ENCODE results near the gene HAT1.
"Not testable (repeated sequence)": the region's sequence is repeated elsewhere in the genome, so short reads cannot be mapped to it uniquely, and the experiment has no call there.

The HAT1 gene, protein sequence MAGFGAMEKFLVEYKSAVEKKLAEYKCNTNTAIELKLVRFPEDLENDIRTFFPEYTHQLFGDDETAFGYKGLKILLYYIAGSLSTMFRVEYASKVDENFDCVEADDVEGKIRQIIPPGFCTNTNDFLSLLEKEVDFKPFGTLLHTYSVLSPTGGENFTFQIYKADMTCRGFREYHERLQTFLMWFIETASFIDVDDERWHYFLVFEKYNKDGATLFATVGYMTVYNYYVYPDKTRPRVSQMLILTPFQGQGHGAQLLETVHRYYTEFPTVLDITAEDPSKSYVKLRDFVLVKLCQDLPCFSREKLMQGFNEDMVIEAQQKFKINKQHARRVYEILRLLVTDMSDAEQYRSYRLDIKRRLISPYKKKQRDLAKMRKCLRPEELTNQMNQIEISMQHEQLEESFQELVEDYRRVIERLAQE

DNA sequence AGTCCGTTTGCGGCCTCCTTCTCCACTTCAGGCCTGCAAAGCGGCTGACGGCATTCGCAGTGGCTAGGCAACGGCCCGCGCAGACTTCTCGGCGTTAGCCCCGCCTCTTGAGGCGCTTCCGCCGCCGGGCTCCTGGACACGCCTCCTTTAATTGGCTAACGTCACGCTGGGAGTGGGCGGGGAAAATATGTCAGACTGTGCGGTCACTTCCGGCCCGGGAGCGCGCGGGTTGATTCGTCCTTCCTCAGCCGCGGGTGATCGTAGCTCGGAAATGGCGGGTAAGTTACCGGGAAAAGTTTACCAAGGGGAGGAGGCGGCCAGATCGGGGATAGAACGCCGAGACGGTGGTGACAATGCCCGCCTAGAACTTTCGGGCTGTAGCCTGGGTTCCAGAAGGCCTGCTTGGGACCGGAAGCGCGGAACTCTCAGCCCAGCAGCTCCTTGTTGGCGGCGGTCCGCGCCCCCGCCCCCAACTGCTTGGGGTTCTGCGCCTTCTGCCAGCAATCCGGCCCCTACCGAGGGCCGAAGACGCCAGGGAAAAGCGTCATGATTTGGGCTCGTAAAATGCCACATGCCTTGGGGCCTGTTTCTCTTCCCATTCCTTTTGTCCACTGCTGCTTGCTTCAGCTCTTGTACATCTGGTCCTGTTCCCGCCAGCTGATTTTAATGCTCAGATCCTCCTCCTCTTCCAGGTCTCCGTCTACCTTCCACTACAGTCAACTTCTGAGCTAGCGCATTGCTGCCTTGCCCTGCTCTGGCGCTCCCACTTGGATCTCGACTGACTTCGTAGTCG is at the start of gene HAT1:
Gene HAT1, plus strand, starts transcription at position 232 of the 793 bp plus-strand sequence. Its CDS starts 40 bp downstream, at position 272.
- peak; percentile 98 to 99 for DNase-seq

DNA sequence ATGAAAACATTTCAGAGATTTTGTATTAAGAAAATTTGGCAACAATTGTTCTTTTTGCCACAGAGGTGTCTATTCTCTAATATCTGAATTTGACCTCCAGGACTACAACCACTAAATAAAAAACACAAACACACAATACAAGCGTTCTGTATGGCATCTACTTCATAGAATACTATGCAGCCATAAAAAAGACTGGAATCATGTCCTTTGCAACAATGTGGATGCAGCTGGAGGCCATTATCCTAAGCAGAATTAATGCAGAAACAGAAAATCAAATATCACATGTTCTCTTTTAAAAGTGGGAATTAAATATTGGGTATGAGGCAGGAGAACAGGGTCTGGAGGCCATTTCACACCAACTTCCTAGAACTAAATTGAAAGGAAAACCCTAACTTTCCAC is 47.7 kb upstream of the HAT1 start:
- DNase-seq = no peak

DNA sequence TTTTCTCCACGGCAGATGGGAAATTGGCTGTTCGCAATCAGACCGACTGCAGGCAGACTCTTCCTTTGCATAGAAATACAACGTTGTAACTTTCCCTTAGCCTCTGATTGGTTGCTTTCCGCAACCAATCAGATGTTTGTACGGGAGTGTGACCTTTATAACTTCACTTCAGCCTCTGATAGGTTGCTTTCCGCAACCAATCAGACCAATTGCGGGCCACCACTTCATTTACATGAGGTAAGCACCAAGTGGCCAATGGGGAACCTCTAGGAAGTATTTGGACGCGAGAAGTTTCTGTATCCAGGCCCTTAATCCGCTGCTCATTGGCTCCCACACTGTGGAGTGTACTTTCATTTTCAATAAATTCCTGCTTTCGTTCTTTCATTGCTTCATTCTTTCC is 47.3 kb upstream of the HAT1 start:
- DNase-seq = no peak

DNA sequence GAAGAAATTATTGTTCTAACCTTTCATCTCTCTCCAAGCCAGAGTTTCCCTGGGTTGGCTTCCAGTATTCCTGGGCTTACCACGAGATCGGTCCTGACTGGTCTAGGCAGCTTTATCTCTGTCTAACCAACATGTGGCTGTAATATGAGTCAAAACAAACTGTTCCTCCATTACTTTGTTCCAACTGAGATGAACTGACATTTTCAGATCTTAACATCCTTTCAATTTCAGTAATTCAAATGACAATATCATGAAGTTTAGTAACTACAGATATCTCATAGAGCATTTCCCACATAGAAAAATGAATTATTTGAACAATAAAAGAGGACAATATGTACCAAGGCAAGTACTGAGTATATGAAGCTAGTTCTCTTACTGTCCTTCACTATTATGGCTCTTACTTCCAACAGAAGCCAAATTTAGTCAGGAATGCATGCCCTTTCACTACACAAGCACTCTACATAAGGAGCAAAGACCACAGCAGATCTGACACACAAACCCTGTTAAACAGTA is 43.7 kb upstream of the HAT1 start:
- DNase-seq = no peak

DNA sequence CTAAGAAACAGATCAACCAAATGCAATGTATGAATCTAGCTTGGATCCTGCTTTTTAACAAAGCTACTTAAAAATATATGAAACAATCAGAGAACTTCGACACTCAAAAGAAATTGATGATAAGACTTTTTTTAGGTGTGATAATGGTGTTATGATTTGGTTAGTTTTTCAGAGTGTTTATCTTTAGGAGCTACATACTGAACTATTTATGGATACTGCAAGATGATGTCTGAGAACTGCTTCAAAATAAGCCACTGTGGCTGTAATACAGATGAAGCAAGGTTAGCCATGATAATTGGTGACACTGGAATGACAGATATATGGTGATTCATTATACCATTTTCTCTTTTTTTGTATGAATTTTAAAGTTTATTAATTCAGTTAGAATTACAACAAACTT is 42.4 kb upstream of the HAT1 start:
- DNase-seq = no peak

DNA sequence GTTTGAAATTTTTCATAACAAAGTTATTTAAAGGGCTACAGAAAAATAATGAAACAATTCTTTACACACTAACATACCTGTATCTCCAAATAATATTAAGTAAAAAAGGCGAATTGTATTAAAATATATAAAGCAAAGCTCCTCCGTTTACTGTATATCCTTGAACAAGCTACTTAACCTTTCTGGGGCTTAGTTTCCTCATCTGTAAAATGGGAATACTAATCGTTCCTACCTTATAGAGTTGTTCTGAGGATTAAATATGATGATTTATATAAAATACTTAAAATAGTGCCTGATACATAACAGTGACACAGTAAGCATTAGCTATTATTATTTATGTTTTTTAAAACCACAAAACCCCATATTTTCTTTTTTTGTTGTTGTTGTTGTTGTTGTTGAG is 41.5 kb upstream of the HAT1 start:
- DNase-seq = no peak

DNA sequence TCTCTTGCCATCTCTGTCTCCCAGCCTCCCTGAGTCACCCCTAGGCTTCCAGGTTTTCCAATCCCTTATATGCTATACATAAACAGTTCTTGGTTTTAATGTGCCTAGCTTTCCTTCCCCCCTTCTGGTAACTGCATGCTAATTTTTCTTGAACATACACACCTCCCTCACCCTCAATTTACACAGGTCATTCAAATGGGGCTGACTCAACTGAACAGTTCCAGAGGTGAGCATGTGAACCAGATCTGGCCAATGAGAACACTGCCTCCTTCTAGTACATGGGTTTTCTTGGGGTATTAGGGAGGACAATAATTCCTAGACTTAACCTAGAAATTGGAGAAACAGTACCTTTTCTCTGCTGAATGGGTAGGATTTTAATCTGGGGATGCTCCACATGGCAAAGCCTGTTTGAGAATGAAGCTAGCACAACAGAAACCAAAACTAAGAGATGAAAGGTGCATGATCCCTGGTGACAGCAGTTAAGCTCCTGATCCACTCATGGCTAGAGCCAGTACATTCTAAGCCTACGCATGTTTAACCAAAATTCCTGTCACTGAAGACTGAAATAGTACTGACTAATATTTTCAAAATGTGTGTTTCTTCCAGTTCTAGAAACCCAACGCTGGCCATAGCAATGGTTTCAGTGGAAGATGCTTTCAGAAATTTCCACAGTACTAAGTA is 40.0 kb upstream of the HAT1 start:
- no peak for DNase-seq

DNA sequence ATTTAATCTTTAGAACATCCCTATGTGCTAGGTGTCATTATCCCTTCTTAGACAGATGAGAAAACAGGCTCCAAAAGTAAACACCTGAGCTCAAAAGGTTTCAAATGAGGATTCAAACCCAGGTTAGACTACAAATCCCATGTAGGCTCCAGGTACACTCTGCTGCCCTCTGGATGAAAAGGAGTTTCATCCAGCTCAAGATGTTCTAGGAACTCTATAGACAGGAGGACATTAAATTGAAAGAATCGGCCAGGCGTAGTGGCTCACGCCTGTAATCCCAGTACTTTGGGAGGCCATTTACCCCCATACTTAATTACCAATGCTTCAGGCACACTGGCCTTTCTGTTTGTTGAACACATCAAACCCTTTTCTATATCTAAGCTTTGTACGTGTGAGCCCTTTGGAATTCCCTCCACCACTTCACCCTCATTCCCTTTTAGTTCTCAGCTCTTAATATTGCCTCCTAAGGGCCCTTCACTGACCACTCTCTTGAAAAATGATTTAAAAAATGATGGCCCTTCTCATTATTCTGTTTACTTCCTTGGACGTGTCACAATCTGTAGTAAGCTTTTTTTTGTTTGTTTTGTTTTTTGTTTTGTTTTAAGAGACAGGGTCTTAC is 38.9 kb upstream of the HAT1 start:
- no peak for DNase-seq

DNA sequence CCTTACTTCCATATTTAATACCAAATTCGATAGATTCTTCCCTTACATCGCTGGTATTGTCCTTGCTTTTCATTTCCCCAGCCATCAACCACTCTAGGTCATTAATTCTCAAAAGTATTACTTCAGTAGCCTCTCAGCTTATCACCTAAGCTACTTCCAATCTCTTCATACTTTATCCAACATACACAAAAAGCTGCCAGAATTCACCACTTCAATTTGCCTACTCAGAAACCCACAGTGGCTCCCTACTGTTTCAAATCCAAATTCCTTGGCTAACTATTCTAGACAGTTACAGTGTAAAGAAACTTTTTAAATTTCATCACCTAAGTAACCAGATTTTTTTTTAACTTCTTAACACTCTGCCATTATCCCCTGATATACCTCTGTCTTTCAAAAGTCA is 32.9 kb upstream of the HAT1 start:
- DNase-seq = no peak

DNA sequence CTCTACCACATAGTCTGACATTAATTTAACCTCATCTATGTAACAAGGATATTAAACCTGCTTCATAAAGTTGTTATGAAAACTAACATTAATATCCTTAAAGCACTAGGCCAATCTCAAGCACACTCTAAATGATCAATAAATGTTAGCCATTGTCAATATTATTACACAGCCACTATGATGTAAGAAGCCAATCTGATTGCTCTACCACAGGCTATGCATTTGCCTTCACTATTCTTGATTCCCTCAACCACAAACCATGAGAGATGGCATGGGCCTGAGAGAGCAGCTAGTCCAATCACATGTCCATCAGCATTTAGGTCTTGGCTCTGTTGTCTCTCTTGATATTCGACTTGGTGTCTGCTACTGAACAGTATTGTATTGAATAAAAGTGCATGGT is 32.5 kb upstream of the HAT1 start:
- no peak for DNase-seq

DNA sequence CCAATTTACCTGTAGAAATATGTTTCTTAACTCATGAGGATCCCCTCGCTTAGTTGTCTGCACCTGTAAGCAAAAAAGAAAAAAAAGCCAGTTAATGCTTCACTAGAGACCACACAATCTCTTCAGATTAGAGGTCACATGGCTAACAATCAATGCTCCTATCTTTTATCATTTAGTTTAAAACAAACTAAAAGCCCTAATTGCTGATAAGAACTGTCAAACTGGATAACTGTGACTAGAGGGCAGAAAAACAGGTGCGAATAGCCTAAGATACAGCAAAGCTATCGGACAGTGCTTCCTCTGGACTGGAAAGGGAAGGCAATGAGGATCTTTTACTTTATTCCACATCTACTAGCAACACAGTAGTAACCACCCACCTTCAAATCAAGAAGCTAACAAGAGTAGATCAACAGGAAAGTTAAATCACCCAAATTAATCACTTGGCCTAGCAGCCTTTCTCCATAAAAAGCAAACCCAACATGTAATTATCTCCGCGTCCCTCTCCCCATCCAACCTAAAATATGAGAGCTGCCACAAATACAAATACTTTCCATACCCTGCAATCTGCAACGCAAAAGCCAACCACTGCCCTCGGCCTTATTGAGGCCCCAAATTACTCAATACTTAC is 29.0 kb upstream of the HAT1 start:
- no peak for DNase-seq

DNA sequence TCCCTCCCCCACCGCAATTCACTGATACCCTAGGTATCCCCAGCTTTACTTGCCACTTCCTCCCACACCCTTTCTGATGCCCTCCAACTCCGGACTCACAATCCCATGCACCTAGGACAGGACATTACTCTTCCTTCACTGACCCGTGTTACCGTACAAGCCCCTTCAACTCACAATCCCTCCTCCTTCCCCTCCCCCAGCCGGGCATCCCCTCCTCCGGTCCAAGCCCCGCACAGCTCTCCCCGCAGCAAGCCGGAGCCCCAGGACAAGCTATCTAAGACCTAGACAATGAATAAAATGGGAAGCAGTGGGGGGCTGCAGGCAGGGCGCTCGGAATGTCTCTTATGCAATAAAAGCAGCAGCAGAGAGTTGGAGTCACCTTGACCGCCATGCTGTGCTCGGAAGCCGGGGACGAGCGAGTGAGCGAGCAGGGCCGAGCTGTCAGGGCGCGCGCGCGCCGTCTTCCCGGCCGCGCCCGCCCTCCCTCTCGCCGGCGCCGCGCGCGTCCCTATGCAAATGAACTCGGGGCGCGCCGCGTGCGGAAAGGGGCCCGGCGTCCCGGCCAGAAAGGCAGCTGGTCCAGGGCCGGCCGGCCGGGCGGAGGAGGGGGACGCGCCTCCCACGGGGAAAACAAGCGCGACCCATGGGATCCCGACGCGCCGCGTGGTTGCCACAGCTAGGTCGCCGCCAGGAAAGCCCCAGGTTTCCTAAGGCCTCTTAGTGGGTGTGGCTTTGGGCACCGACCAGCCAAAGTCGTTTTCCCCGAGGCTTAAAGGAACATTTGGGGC is 28.2 kb upstream of the HAT1 start, which contains the start of gene SLC25A12:
Gene SLC25A12, minus strand, starts transcription at position 421 of the 788 bp plus-strand sequence. Its CDS starts 30 bp downstream, at position 391.
- peak; percentile 76 to 83 for DNase-seq

DNA sequence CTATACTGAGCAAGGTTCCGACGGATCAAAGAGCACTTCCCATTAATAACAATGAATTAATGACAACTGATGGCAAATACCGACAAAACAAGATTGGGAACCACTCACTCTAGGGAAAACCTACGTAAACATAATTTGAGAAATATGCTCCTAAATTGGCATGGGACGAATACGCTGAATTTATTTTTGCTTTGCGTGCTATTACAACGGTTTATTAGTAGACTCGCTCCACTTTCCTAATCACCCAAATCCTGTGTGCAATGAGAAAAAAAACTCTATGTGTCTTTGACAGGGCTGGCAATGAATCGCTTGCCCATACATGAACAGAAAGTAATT is 27.7 kb upstream of the HAT1 start:
- DNase-seq = no peak

DNA sequence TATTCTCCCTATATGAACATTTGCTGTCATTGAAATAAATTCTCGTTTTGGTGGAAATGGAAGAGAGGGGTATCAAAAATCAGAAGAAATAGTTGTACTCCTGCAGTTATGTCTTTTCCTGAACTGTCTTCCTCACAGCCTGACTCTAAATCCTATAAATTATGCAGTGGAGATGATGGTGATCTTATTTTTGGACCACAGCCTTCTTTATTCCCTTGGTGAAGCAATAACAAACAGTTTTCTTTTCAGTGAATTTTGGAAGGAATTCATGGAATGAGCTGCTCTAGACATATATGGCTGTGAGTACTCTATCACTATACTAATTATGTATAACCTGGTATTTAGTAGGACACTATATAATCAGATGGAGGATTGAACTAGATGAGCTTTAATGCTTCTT is 26.5 kb upstream of the HAT1 start:
- no peak for DNase-seq

DNA sequence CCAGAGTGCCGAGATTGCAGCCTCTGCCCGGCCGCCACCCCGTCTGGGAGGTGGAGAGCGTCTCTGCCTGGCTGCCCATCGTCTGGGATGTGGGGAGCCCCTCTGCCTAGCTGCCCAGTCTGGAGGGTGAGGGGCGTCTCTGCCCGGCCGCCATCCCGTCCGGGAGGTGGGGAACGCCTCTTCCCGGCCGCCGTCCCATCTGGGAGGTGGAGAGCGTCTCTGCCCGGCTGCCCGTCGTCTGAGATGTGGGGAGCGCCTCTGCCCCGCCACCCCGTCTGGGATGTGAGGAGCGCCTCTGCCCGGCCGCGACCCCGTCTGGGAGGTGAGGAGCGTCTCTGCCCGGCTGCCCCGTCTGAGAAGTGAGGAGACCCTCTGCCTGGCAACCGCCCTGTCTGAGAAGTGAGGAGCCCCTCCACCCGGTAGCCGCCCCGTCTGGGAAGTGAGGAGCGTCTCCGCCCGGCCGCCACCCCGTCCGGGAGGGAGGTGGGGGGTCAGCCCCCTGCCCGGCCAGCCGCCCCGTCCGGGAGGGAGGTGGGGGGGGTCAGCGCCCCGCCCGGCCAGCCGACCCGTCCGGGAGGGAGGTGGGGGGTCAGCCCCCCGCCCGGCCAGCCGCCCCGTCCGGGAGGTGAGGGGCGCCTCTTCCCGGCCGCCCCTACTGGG is 22.5 kb upstream of the HAT1 start:
- DNase-seq = not testable (repeated sequence)

DNA sequence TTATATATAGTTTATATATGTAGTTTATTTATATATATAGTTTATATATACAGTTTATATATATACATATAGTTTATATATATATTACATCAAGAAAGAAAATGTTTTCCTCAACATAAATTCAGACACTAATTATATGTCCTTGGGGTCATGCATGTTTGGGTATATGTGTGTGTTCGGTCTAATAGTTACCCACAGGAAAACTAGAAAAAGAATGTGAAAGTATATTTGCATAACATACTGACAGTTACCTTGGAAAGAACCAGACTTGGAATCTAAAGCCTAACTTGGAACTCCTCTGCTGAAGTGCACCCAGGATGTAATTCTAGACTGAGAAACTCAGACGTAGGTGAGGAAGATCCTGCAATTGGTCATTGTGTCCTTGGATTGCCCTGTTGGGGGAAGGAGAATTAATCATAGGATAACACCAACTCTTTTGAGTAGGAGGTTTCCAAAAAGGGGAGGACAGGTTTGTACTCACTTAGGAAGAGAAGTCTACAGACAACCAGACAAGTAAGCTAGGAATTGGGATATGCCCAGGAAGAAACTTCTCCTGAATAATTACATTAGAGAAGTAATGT is 19.3 kb upstream of the HAT1 start:
- DNase-seq = no peak

DNA sequence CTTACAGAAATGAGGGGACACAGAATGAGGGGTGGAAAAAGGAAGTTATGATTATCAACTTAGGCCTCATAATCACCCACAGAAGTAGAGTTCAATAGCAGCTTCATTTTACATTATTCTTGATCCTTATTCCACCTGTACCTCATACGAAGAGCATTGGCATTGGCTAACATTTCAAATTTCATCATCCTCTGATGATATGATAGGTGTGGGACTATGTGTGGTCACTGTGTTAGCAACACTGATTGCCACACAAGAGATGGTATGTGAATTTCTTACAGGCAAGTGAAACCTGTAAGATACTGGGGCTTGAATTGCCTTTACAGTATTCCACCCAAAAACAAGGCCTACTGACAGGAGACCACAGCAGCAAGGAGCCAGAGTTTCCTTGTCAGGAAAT is 14.0 kb upstream of the HAT1 start:
- DNase-seq = no peak

DNA sequence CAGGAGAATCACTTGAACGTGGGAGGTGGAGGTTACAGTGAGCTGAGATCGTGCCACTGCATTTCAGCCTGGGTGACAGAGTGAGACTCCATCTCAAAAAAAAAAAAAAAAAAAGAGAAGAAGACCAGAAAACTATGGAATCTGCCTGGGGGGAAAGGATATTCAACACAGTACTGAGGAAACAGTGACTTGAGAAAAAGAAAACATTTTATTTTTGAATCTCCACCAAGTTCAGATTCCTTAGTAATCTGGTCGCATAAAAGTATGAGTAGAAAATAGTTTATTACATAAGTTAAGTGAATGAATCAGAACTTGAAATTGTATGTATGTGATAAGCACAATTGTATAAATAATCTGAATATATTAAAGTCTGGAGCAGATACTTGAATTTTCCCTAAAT is 13.0 kb upstream of the HAT1 start:
- no peak for DNase-seq

DNA sequence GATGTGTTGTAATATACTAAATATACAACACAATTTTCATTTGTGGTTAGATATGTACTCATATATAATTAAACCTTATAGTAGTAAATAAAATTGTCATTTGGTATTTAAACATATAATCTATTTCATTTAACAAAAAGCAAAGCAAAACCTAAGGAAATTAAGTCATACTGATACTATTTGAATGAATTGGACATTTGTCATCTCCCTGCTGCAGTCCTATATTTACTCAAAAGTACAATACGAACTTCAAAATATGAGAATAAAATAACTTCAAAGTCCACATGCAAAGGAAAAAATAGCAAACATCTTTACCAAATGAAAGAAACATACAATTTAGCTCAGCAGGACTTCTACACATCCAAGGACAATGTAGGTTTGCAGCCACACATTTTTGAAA is 11.8 kb upstream of the HAT1 start:
- no peak for DNase-seq

DNA sequence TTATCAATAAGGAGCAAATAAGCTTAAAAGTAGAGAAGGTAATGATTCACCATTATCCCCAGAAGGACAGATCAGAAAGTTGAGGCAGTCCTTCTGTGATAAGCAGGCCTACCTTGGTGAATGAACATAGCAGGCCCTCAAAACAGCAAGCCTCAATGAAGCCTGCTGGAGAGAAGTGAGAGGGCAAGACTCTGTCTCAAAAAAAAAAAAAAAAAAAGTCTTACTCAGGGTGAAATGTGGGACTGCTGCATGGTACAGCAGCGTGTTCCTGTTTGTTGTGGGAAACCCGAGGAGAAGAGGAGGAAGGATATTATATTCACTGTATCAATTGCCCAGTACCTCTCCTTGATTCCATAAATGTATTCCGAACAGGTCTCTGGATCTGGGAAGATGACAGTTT is 8.7 kb upstream of the HAT1 start:
- DNase-seq = no peak

DNA sequence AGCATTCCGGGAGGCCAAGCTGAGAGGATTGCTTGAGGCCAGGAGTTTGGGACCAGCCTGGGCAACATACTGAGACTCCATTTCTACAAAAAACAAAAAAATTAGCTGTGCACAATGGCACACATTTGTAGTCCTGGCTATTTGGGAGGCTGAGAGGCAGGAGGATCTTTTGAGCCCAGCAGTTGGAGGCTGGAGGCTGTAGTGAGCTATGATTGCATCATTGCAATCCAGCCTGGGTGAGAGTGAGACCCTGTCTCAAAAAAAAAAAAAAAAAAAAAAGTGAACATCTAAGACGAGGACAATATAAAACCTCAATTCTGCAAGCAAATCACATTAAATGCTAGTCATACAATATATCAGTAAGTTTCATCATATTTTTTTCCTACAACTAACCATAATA is 2.8 kb upstream of the HAT1 start:
- no peak for DNase-seq
